Hepatic stellate cell (primary cell): ENCODE measurements around the gene ADAMTS16.

Source experiments
- DNase-seq: peaks from one replicate; pipeline ENCODE4 v3.0.0; 2011; ENCODE audit warnings: low spot score

The ADAMTS16 gene

GRCh38 chr5:5315068-5315980 lies 175.2 kb downstream of the ADAMTS16 start:
- no peak for DNase-seq

GRCh38 chr5:5316334-5316733 lies 176.2 kb downstream of the ADAMTS16 start:
- no peak for DNase-seq

GRCh38 chr5:5317976-5318375 lies 177.8 kb downstream of the ADAMTS16 start:
- no peak for DNase-seq

GRCh38 chr5:5318426-5319190 lies 178.5 kb downstream of the ADAMTS16 start:
- DNase-seq: no peak

GRCh38 chr5:5320062-5320805 lies 180.1 kb downstream of the ADAMTS16 start:
- DNase-seq: no peak

GRCh38 chr5:5321137-5321536 lies 181.0 kb downstream of the ADAMTS16 start:
- DNase-seq: no peak

- no peak for DNase-seq
These were observed 183.4 kb downstream of the ADAMTS16 start for GRCh38 chr5:5323551-5323950.

GRCh38 chr5:5326115-5326758 lies 186.1 kb downstream of the ADAMTS16 start:
- DNase-seq: no peak

GRCh38 chr5:5327126-5327525 lies 187.0 kb downstream of the ADAMTS16 start:
- DNase-seq: no peak

- no peak for DNase-seq
These were observed 190.8 kb downstream of the ADAMTS16 start for GRCh38 chr5:5330728-5331452.

- DNase-seq: no peak
These were observed 191.7 kb downstream of the ADAMTS16 start for GRCh38 chr5:5331848-5332247.

- no peak for DNase-seq
These were observed 192.2 kb downstream of the ADAMTS16 start for GRCh38 chr5:5332287-5332686.

- no peak for DNase-seq
These were observed 195.0 kb downstream of the ADAMTS16 start for GRCh38 chr5:5335107-5335506.

- DNase-seq: no peak
These were observed 195.7 kb downstream of the ADAMTS16 start for GRCh38 chr5:5335700-5336264.

GRCh38 chr5:5339257-5339656 lies 199.1 kb downstream of the ADAMTS16 start:
- DNase-seq: no peak

GRCh38 chr5:5340206-5340729 lies 200.1 kb downstream of the ADAMTS16 start:
- DNase-seq: peak; percentile 81

- no peak for DNase-seq
These were observed 201.6 kb downstream of the ADAMTS16 start for GRCh38 chr5:5341531-5342292.

GRCh38 chr5:5342784-5343183 lies 202.7 kb downstream of the ADAMTS16 start:
- DNase-seq: no peak

- DNase-seq: no peak
These were observed 203.4 kb downstream of the ADAMTS16 start for GRCh38 chr5:5343568-5343967.

- no peak for DNase-seq
These were observed 204.0 kb downstream of the ADAMTS16 start for GRCh38 chr5:5344051-5344571.
